Naive thymus-derived CD4-positive, alpha-beta T cell (primary cell): ENCODE data around the gene TRDN. TPM values are rescaled to one million over a fixed set of nuclear protein-coding genes. Genes with fewer than 3 reads are reported as not detected.

Experiments used
- ATAC-seq: fragments of 150-1000 bp; cut with Tn5 transposase; 2 replicates; pipeline ENCODE4 v1.10.0; 2021; ENCODE audit warnings: mild to moderate bottlenecking, moderate library complexity
- CTCF ChIA-PET: fragments of 350-600 bp; sonication (Branson Sonifier 250); formaldehyde crosslinking; loops from one replicate; lab custom pipeline; 2021; ENCODE audit warnings: antibody characterized with exemption; lab: Charles Lee
- POLR2A ChIA-PET: fragments of 350-600 bp; sonication (Branson Sonifier 250); formaldehyde crosslinking; loops from one replicate; lab custom pipeline; 2021; ENCODE audit warnings: antibody characterized with exemption, inconsistent platforms; lab: Charles Lee
- DNase-seq, 9 donors: peaks; one replicate each; pipeline versions ENCODE4 v3.0.0 to v3.0.0-alpha.2; 2020 to 2022; ENCODE audit warnings: mixed read lengths in 1 of 9
- H3K27ac ChIP-seq: one replicate; pipeline ENCODE4 v1.7.0; 2013; ENCODE audit warnings: mild to moderate bottlenecking, low read depth, low read length, moderate library complexity
- H3K27me3 ChIP-seq, 2 donors: one replicate each; pipeline ENCODE4 v1.7.0; 2013; ENCODE audit warnings: low read length in 2 of 2, mild to moderate bottlenecking in 2 of 2, moderate library complexity in 2 of 2; ENCODE audit not compliant: control insufficient read depth in 2 of 2, insufficient read depth in 2 of 2
- H3K36me3 ChIP-seq, 3 experiments: 1 replicate in 2 of 3; 2 replicates in 1 of 3; pipeline ENCODE4 v1.7.0; 2013; ENCODE audit warnings: low read length in 3 of 3, mild to moderate bottlenecking in 3 of 3, moderate library complexity in 1 of 3; ENCODE audit not compliant: insufficient read depth in 3 of 3, control insufficient read depth in 2 of 3
- H3K4me1 ChIP-seq, 2 donors: one replicate each; pipeline ENCODE4 v1.7.0; 2013; ENCODE audit warnings: low read length in 2 of 2, mild to moderate bottlenecking in 2 of 2, moderate library complexity in 1 of 2; ENCODE audit not compliant: control insufficient read depth in 2 of 2, insufficient read depth in 2 of 2
- H3K4me3 ChIP-seq: 2 replicates; pipeline ENCODE4 v1.7.0; 2013; ENCODE audit warnings: mild to moderate bottlenecking, low read length
- H3K9me3 ChIP-seq, 3 experiments: 1 replicate in 2 of 3; 2 replicates in 1 of 3; pipeline ENCODE4 v1.7.0; 2013; ENCODE audit warnings: low read length in 3 of 3; ENCODE audit not compliant: control insufficient read depth in 2 of 3
- H3K27ac Mint-ChIP-seq, 9 donors: one replicate each; pipeline ENCODE4 v1.8.0; 2020 to 2022; ENCODE audit warnings: mixed read lengths in 9 of 9, mild to moderate bottlenecking in 8 of 9, moderate library complexity in 5 of 9, inconsistent platforms in 2 of 9
- H3K27me3 Mint-ChIP-seq, 5 donors: one replicate each; pipeline ENCODE4 v1.8.0; 2021 to 2022; ENCODE audit warnings: mixed read lengths in 5 of 5, mild to moderate bottlenecking in 1 of 5
- H3K36me3 Mint-ChIP-seq, 5 donors: one replicate each; pipeline ENCODE4 v1.8.0; 2020 to 2022; ENCODE audit warnings: mixed read lengths in 5 of 5, mild to moderate bottlenecking in 3 of 5, inconsistent platforms in 1 of 5
- H3K4me1 Mint-ChIP-seq, 7 donors: one replicate each; pipeline ENCODE4 v1.8.0; 2020 to 2022; ENCODE audit warnings: mixed read lengths in 7 of 7, mild to moderate bottlenecking in 3 of 7, inconsistent platforms in 1 of 7
- H3K4me3 Mint-ChIP-seq, 10 donors: one replicate each; pipeline ENCODE4 v1.8.0; 2020 to 2022; ENCODE audit warnings: mild to moderate bottlenecking in 10 of 10, mixed read lengths in 10 of 10, moderate library complexity in 6 of 10, inconsistent platforms in 2 of 10
- H3K9me3 Mint-ChIP-seq, 11 donors: one replicate each; pipeline ENCODE4 v1.8.0; 2020 to 2022; ENCODE audit warnings: mixed read lengths in 11 of 11, mild to moderate bottlenecking in 4 of 11, inconsistent platforms in 1 of 11, moderate library complexity in 1 of 11
- intact Hi-C, 2 donors: fragments of 100-400 bp; cut with micrococcal nuclease; formaldehyde crosslinking; loops; one replicate each; pipeline ENCODE4 v1.15.1; 2023
- polyA plus RNA-seq, 2 donors: library from polyadenylated mRNA; unstranded; fragments of 300-500 nt; fragmentation: Illumina TruSeq; gene quantifications; one replicate each; pipeline ENCODE4 v1.2.3, GENCODE V29; 2021
- total RNA-seq, 6 experiments: library from RNA in 5 of 6; stranded (reverse) in 5 of 6; gene quantifications; 1 replicate in 5 of 6; 2 replicates in 1 of 6; pipeline ENCODE4 v1.2.3 and lab custom pipeline; 2021 to 2026

The TRDN gene
- total and polyA plus RNA-seq, 7 experiments from 2014 or later = not detected

GRCh38 chr6:123529843-123530242 lies 106.9 kb downstream of the TRDN start:
- Mint-ChIP-seq H3K27me3 (no peaks in the 10 kb centered on the region), H3K27ac (no peak overlapping the region), H3K9me3 (peaks cover 0 to 13% (median 3%) of the 10 kb centered on the region in 11 donors), H3K4me3 (no peak overlapping the region), H3K36me3 (no peaks in the 10 kb centered on the region), H3K4me1 (no peaks in the 10 kb centered on the region)
- H3K27ac ChIP-seq = no peak overlapping the region
- no peaks in the 10 kb centered on the region for H3K4me1 ChIP-seq
- ATAC-seq = no peak
- ChIA-PET CTCF (no interaction called here), POLR2A (no interaction called here)
- intact Hi-C loops = no loop called here
- no peak overlapping the region for H3K4me3 ChIP-seq
- H3K27me3 ChIP-seq = no peaks in the 10 kb centered on the region
- no peaks in the 10 kb centered on the region for H3K36me3 ChIP-seq
- no peak for DNase-seq
- H3K9me3 ChIP-seq = no peaks in the 10 kb centered on the region

DNA sequence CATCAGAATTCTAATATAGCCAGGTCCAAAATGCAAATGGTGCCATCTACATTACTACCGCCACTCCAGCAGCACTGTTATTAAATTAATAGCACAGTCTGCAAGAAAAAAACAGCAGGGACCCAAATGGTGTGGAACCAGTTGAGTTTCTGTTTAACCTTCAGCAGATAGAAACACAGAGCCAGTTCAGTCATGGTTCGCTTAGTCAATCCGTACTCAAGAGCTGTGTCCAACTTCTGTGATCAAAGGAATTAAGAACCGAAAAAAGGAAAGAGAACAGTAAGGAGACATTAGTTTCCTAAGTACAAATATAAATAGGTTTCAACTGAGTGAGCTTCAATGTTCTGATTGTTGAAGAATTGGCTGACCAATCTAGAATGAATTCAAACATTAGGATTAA lies 107.7 kb downstream of the TRDN start:
- intact Hi-C loops = no loop called here
- CTCF ChIA-PET = no interaction called here

DNA sequence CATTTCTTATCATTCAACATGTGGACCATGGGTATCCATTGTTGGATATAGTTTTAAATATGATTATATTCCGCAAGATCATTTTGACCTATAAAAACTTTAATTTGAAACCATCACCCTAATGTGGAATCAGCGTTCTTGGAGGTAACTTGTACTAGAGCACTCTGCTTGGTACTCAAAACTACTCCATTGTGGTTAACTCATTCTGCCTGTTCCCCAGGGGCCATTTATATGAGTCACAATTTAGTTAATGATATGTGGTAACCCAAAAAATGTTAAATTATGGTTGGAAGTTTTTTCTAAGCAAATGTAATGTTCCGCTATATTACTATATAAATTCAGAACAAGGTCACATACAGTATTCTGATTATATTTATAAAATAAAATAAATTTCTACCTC lies 109.3 kb downstream of the TRDN start:
- ChIA-PET POLR2A (no interaction called here), CTCF (no interaction called here)
- Histone ChIP-seq H3K9me3 (no peaks in the 10 kb centered on the region), H3K27me3 (no peaks in the 10 kb centered on the region), H3K36me3 (no peaks in the 10 kb centered on the region), H3K27ac (no peak overlapping the region), H3K4me1 (no peaks in the 10 kb centered on the region), H3K4me3 (no peak overlapping the region)
- Mint-ChIP-seq H3K9me3 (peaks cover 0 to 19% (median 2%) of the 10 kb centered on the region in 11 donors), H3K4me3 (no peak overlapping the region), H3K36me3 (no peaks in the 10 kb centered on the region), H3K27ac (no peak overlapping the region), H3K27me3 (no peaks in the 10 kb centered on the region), H3K4me1 (no peaks in the 10 kb centered on the region)
- DNase-seq = no peak
- intact Hi-C loops = no loop called here
- no peak for ATAC-seq

More for the DNA sequence above, 107.7 kb downstream of the TRDN start:
- Mint-ChIP-seq H3K36me3 (no peaks in the 10 kb centered on the region), H3K27ac (no peak overlapping the region), H3K4me3 (no peak overlapping the region), H3K9me3 (peaks cover 0 to 13% (median 3%) of the 10 kb centered on the region in 11 donors), H3K4me1 (no peaks in the 10 kb centered on the region), H3K27me3 (no peaks in the 10 kb centered on the region)
- no peak overlapping the region for H3K27ac ChIP-seq
- H3K27me3 ChIP-seq = no peaks in the 10 kb centered on the region
- DNase-seq (no peak), ATAC-seq (no peak)
- no peaks in the 10 kb centered on the region for H3K9me3 ChIP-seq
- no peak overlapping the region for H3K4me3 ChIP-seq
- H3K36me3 ChIP-seq = no peaks in the 10 kb centered on the region
- no peaks in the 10 kb centered on the region for H3K4me1 ChIP-seq
- POLR2A ChIA-PET = no interaction called here

GRCh38 chr6:123526128-123526527 lies 110.6 kb downstream of the TRDN start:
- Mint-ChIP-seq H3K27me3 (no peaks in the 10 kb centered on the region), H3K36me3 (no peaks in the 10 kb centered on the region), H3K4me3 (no peak overlapping the region), H3K9me3 (peaks cover 0 to 19% (median 2%) of the 10 kb centered on the region in 11 donors), H3K4me1 (no peaks in the 10 kb centered on the region), H3K27ac (no peak overlapping the region)
- no peak overlapping the region for H3K4me3 ChIP-seq
- H3K36me3 ChIP-seq = no peaks in the 10 kb centered on the region
- no peak overlapping the region for H3K27ac ChIP-seq
- ChIA-PET CTCF (no interaction called here), POLR2A (no interaction called here)
- ATAC-seq (peak; percentile 53), DNase-seq (no peak)
- H3K27me3 ChIP-seq = no peaks in the 10 kb centered on the region
- no peaks in the 10 kb centered on the region for H3K9me3 ChIP-seq
- intact Hi-C loops = no loop called here
- H3K4me1 ChIP-seq = no peaks in the 10 kb centered on the region

GRCh38 chr6:123524781-123525180 lies 112.0 kb downstream of the TRDN start:
- peaks cover 0 to 19% (median 3%) of the 10 kb centered on the region in 11 donors for H3K9me3 Mint-ChIP-seq
- H3K27ac Mint-ChIP-seq = no peak overlapping the region
- Histone ChIP-seq H3K27ac (no peak overlapping the region), H3K4me1 (no peaks in the 10 kb centered on the region), H3K4me3 (no peak overlapping the region), H3K36me3 (no peaks in the 10 kb centered on the region), H3K27me3 (no peaks in the 10 kb centered on the region), H3K9me3 (no peaks in the 10 kb centered on the region)
- DNase-seq = no peak
- intact Hi-C loops = no loop called here
- H3K4me3 Mint-ChIP-seq = no peak overlapping the region
- no peaks in the 10 kb centered on the region for H3K4me1 Mint-ChIP-seq
- no peaks in the 10 kb centered on the region for H3K27me3 Mint-ChIP-seq
- ATAC-seq = no peak
- no peaks in the 10 kb centered on the region for H3K36me3 Mint-ChIP-seq
- ChIA-PET POLR2A (no interaction called here), CTCF (no interaction called here)

- intact Hi-C loops = no loop called here
- Histone ChIP-seq H3K27ac (no peak overlapping the region), H3K4me3 (no peak overlapping the region), H3K9me3 (no peaks in the 10 kb centered on the region), H3K36me3 (no peaks in the 10 kb centered on the region), H3K4me1 (no peaks in the 10 kb centered on the region), H3K27me3 (no peaks in the 10 kb centered on the region)
- POLR2A ChIA-PET = no interaction called here
- no peaks in the 10 kb centered on the region for H3K4me1 Mint-ChIP-seq
- H3K4me3 Mint-ChIP-seq = no peak overlapping the region
- DNase-seq = no peak
- peaks cover 0 to 10% (median 2%) of the 10 kb centered on the region in 11 donors for H3K9me3 Mint-ChIP-seq
- H3K27me3 Mint-ChIP-seq = no peaks in the 10 kb centered on the region
- H3K36me3 Mint-ChIP-seq = no peaks in the 10 kb centered on the region
- CTCF ChIA-PET = no interaction called here
- H3K27ac Mint-ChIP-seq = no peak overlapping the region
- no peak for ATAC-seq
Measured at GRCh38 chr6:123520217-123520616, 116.5 kb downstream of the TRDN start.

DNA sequence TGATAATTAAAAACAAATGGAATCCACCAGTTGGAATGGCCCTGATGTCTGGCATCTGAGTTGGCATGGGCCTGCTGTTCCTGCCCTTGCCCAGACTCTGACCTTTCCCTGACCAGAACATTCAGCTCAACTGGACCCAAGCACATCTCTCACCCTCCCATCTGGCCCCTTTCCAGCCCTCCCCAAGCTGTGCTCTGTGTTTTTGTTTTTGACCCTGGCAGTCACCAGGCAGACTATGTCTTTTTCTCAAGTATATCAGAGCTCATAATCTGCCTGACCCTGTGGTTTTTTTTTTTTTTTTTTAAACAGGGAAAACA lies 117.6 kb downstream of the TRDN start:
- CTCF ChIA-PET = no interaction called here
- Mint-ChIP-seq H3K9me3 (peaks cover 0 to 10% (median 2%) of the 10 kb centered on the region in 11 donors), H3K4me3 (no peak overlapping the region), H3K27me3 (no peaks in the 10 kb centered on the region), H3K4me1 (no peaks in the 10 kb centered on the region), H3K36me3 (no peaks in the 10 kb centered on the region), H3K27ac (no peak overlapping the region)
- ATAC-seq (no peak), DNase-seq (no peak)
- no peaks in the 10 kb centered on the region for H3K9me3 ChIP-seq
- no peak overlapping the region for H3K4me3 ChIP-seq
- H3K27ac ChIP-seq = no peak overlapping the region
- POLR2A ChIA-PET = no interaction called here
- no peaks in the 10 kb centered on the region for H3K36me3 ChIP-seq
- intact Hi-C loops = no loop called here
- no peaks in the 10 kb centered on the region for H3K27me3 ChIP-seq
- H3K4me1 ChIP-seq = no peaks in the 10 kb centered on the region
